Liver (tissue), 5 donors: ENCODE measurements around the gene C19orf33. TPM values are rescaled to one million over a fixed set of nuclear protein-coding genes. Genes with fewer than 3 reads are reported as not detected.

Source experiments
- polyA plus RNA-seq, 2 donors: library from polyadenylated mRNA; stranded (reverse) in 1 of 2; unstranded in 1 of 2; fragments of 200-250 nt in 1 of 2; fragments of >200 nt in 1 of 2; fragmentation: Nextera tagmentation in 1 of 2; extraction: Ambion mirVana in 1 of 2; gene quantifications; one replicate each; pipeline versions ENCODE4 v1.2.1 to v1.2.3, GENCODE V29; 2013 to 2015
- small RNA-seq: library from RNA; depleted of rRNA; stranded (forward); fragments of <200 nt; gene quantifications from one replicate; pipeline ENCODE3, GENCODE V24; 2014
- total RNA-seq, 2 donors: library from RNA; depleted of rRNA; stranded (reverse); fragments of >200 nt; gene quantifications; one replicate each; pipeline ENCODE4 v1.2.3, GENCODE V29; 2014
- donor health status: healthy.
- donor health status: healthy.
- donor health status: healthy.

Gene C19orf33
- total and polyA plus RNA-seq, 4 donors, result 0.36 to 1.6 TPM; not detected in 2

Small RNA genes lying within 50 kb of the gene (small RNA-seq; reads per million reads assigned to genes)
- not detected for gene RF00019

Other genes starting within 250 kb of the C19orf33 start
- gene DPF1, start 80.0 kb upstream of the C19orf33 start, total RNA-seq, result not detected
- not detected for gene DPF1, start 80.0 kb upstream of the C19orf33 start, polyA plus RNA-seq
- 1 to 10 TPM; 2.7 to 3.0 TPM for gene PPP1R14A, start 47.9 kb upstream of the C19orf33 start, total RNA-seq
- 1 to 10 TPM; 9.7 to 10.0 TPM for gene PPP1R14A, start 47.9 kb upstream of the C19orf33 start, polyA plus RNA-seq
- 10 to 100 TPM in 1 of 2 donors, 1 to 10 TPM in 1; 7.0 to 43.0 TPM for gene SPINT2, start 39.7 kb upstream of the C19orf33 start, total RNA-seq
- gene SPINT2, start 39.7 kb upstream of the C19orf33 start, polyA plus RNA-seq, result 10 to 100 TPM in 1 of 2 donors, 1 to 10 TPM in 1; 7.1 to 14.2 TPM
- gene YIF1B, start 11.7 kb downstream of the C19orf33 start, total RNA-seq, result 10 to 100 TPM; 34.1 to 42.8 TPM
- 10 to 100 TPM; 43.0 to 74.1 TPM for gene YIF1B, start 11.7 kb downstream of the C19orf33 start, polyA plus RNA-seq
- 1 to 10 TPM; 3.0 to 4.6 TPM for gene KCNK6, start 15.6 kb downstream of the C19orf33 start, total RNA-seq
- 1 to 10 TPM; 1.2 to 2.5 TPM for gene KCNK6, start 15.6 kb downstream of the C19orf33 start, polyA plus RNA-seq
- gene CATSPERG, start 31.6 kb downstream of the C19orf33 start, total RNA-seq, result 1 to 10 TPM; 1.8 to 3.3 TPM
- 1 to 10 TPM; 1.2 to 1.6 TPM for gene CATSPERG, start 31.6 kb downstream of the C19orf33 start, polyA plus RNA-seq
- gene PSMD8, start 70.3 kb downstream of the C19orf33 start, total RNA-seq, result 100 to 1,000 TPM; 129 to 134 TPM
- 100 to 1,000 TPM in 1 of 2 donors, 10 to 100 TPM in 1; 89.3 to 110 TPM for gene PSMD8, start 70.3 kb downstream of the C19orf33 start, polyA plus RNA-seq
- gene GGN, start 83.8 kb downstream of the C19orf33 start, total RNA-seq, result not detected
- gene GGN, start 83.8 kb downstream of the C19orf33 start, polyA plus RNA-seq, result not detected
- gene SPRED3, start 84.4 kb downstream of the C19orf33 start, total RNA-seq, result under 1 TPM in 1 of 2 donors, not detected in 1; under 0.01 TPM
- gene SPRED3, start 84.4 kb downstream of the C19orf33 start, polyA plus RNA-seq, result under 1 TPM in 1 of 2 donors, not detected in 1; 0.09 TPM
- gene FAM98C, start 98.8 kb downstream of the C19orf33 start, total RNA-seq, result 1 to 10 TPM; 4.2 to 7.1 TPM
- 1 to 10 TPM; 5.3 to 8.5 TPM for gene FAM98C, start 98.8 kb downstream of the C19orf33 start, polyA plus RNA-seq
- 1 to 10 TPM; 1.9 to 2.4 TPM for gene RASGRP4, start 122.0 kb downstream of the C19orf33 start, total RNA-seq
- gene RASGRP4, start 122.0 kb downstream of the C19orf33 start, polyA plus RNA-seq, result 1 to 10 TPM in 1 of 2 donors, under 1 TPM in 1; 0.60 to 1.4 TPM
- gene RYR1, start 129.4 kb downstream of the C19orf33 start, total RNA-seq, result under 1 TPM; 0.33 to 0.70 TPM
- under 1 TPM; 0.01 to 0.25 TPM for gene RYR1, start 129.4 kb downstream of the C19orf33 start, polyA plus RNA-seq